Sciatic nerve (tissue), 2 donors: Measurements from ENCODE around the gene ATP8A2. TPM values are rescaled to one million over a fixed set of nuclear protein-coding genes. Genes with fewer than 3 reads are reported as not detected.
A peak's percentile ranks its signal among the peaks of the same experiment; 100 is the strongest.
"Not testable (repeated sequence)": the region's sequence is repeated elsewhere in the genome, so short reads cannot be mapped to it uniquely, and the experiment has no call there.

Source experiments
- ATAC-seq: fragments of 200-7000 bp; cut with Tn5 transposase; one replicate; pipeline ENCODE4 v1.9.1; 2020; ENCODE audit warnings: mild to moderate bottlenecking, moderate library complexity
- DNase-seq: peaks from one replicate; pipeline ENCODE4 v3.0.0-alpha.2; 2020; ENCODE audit warnings: low spot score
- intact Hi-C: fragments of 100-400 bp; cut with DNase I; formaldehyde crosslinking; loops from one replicate; pipeline ENCODE4 v1.14.2; 2022
- total RNA-seq: library from RNA; stranded (reverse); fragmentation: NEBNext Ultra II Directional; extraction: Animal tissue kit (Norgen Biotek cat#: 25700); gene quantifications from one replicate; pipeline ENCODE4 v1.2.1, GENCODE V29; 2021
- donor health status: DM: no; HTN: no; CAD: no.
- donor health status: DM: no; HTN: no; CAD: no.

The ATP8A2 gene
- total RNA-seq, 1 donor from 2014 or later: 1.2 TPM

DNA sequence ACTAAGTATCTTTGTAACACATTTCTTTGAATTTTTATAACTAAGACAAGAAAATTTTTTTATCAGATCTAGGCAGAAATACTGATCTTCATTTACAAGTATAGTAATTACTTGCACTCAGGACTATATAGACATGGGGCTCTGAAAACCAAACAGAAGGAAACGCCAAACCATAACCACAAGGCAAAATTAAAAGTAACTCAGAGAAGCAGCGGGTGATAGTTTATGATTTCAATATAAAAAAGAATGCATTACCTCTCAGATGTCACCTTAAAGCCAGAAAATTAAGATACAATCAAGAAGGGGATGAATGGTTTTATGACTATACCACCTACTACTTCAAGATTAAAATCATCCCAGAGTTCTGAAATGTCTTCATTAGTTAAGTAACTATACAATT is 673.4 kb downstream of the ATP8A2 start:
- DNase-seq (no peak), ATAC-seq (no peak)
- intact Hi-C loops: no loop called here

DNA sequence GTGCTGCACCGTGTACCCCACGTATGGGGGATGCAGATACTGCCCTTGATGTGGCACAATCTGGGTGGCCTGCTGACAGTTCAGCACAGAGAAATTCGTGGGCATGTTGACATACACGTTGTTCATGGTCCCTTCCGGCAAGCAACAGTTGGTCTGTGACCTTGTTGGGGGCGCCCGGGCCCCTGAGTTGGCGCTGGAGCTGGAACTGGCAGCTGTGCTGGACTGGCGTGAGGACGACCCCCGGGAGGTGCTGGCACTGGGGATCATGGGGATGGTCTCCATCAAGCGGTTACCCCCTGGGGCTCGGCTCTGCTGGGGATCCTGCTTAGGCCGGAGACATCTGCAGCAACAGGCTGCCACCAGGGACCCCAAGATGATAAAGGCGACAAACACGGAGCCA is 674.9 kb downstream of the ATP8A2 start:
- intact Hi-C loops: no loop called here
- ATAC-seq: no peak
- no peak for DNase-seq

DNA sequence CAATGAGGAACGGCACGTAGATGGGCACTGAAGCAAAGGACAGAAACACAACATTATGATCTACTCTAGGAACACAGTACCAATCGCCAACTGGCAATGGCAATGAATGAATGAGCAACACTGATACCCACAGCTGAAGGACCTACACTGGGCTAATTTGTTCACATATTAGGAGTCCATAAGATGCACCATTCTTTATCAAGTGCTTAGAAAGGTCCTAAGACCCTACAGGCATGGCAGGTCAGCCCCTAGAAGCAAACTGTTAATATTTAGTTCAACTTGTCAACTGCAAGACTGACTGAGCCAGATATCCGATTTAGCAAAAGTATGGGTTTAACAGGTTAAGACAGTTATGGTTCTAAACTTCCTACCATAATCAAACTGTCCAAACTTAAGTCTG is 675.3 kb downstream of the ATP8A2 start:
- no peak for ATAC-seq
- intact Hi-C loops: no loop called here
- DNase-seq: no peak

GRCh38 chr13:26048741-26049140 is 677.0 kb downstream of the ATP8A2 start:
- ATAC-seq (no peak), DNase-seq (no peak)
- intact Hi-C loops: no loop called here

DNA sequence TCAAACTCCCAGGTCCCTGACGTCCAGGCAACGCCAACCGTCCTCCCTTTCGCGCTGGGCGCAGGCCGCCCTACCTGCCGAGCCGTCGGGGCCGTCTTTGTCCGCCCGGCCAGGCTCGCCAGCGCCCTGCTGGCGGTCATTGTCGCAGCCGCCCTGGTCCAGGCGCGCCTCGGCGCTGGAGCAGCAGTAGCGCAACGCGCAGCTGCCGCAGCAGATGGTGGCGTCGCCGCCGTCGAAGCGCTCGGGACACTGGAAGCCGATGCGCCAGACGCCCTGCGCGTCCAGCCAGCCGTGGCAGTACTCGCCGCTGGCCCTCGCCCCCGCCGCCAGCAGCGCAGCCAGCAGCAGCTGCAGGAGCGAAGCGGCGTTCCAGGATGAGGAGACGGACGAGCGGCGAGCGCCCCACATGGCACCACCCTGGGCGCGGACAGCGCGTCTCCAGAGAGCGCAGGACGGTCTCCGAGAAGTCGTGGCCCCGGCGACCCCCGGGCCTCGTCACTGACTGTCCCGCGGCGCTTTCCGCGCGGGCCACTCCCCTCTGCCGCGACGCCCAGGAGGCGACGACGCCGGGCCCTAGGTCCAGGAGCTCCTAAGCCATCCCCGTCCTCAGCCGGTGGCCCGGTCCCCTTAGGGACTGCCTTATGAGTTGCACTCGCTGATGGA is 678.9 kb downstream of the ATP8A2 start:
- intact Hi-C loops: no loop called here
- ATAC-seq: peak; percentile 11
- no peak for DNase-seq

DNA sequence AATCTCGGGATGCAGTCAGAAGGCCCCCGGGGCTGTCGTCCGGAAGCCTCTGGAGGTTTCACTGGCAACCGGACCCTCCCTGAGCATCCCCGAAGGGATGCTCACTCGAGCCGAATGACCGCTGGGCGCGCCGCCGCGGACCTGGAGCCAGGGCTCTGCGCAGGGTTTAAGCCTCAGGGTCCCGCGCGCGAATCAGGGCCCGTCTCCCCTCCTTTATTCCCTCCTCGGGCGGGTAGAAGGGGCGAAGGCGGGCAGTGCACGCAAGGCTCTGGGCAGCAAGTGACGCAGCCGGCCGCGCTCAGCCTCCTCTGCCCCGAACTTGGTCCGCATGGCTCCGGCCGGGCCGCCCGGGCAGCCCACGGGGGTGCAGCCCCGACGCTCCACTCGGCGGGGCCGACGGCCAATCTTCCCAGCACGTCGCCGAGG is 679.5 kb downstream of the ATP8A2 start:
- no peak for DNase-seq
- intact Hi-C loops: no loop called here
- ATAC-seq: peak; percentile 25

DNA sequence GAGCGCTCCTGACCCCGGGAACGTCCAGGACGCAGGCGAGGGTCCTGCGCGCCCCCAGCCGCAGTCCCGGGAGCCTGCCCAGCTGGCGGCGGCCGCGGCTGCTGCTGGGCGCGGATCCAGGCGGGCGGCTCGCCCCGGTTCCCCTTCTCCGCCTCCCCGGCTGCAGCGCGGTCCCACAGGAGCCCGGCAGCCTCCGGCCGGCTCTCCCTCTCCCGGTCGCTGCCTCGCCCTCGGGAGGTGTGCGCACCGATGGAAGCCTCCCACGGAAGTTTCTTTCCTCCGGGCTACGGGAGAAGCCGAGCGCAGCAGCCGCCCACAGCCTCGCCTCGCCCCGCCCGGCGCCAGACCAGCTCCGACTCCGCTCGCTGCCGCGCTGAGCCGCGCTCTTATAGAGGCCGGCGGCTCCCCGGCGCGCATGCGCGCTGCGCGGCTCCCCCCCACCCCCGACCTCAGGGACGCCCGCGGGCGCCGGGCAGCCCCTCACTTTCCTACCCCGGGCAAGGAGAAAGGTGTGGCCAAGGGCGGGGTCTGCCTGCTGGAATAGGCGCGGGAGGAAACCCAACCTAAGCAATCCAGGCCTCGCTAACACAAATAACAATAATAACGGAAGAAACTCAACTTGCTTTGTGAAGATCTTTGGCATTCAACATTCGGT is 680.0 kb downstream of the ATP8A2 start, which contains the start of gene SHISA2:
TSS of gene SHISA2 (minus strand) at position 360 of the 655 bp plus-strand sequence. CDS start 1,041 bp downstream, outside the sequence.
- intact Hi-C loops: no loop called here
- ATAC-seq (peak; percentile 86), DNase-seq (peak; percentile 64)

- intact Hi-C loops: no loop called here
- ATAC-seq (peak; percentile 50), DNase-seq (no peak)
These were observed 680.6 kb downstream of the ATP8A2 start for GRCh38 chr13:26052337-26052736.

- DNase-seq (no peak), ATAC-seq (no peak)
- intact Hi-C loops: no loop called here
These were observed 681.7 kb downstream of the ATP8A2 start for GRCh38 chr13:26053418-26053980.

- no peak for ATAC-seq
- DNase-seq: no peak
- intact Hi-C loops: no loop called here
These were observed 683.1 kb downstream of the ATP8A2 start for GRCh38 chr13:26054896-26055295.

- DNase-seq: no peak
- intact Hi-C loops: no loop called here
- ATAC-seq: no peak
These were observed 686.9 kb downstream of the ATP8A2 start for GRCh38 chr13:26058704-26059103.

DNA sequence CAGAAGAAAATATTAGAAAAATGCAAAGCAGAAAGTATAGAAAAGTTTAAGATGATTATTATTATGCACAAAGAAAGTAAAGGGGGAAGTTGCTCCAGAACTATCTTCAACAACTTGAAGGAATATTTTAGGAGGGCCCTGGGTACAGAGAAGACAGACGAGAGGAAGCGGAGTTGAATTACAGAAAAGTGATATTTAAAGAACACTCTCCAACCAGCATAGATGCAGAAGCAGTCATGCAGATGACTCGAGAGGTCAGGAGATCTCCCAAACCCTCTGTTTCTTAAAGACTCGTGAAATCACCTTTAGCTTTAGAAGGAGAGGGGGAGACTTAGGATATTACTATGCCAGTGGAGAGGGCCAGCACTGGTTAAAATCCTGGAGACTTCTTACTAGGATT is 688.6 kb downstream of the ATP8A2 start:
- intact Hi-C loops: no loop called here
- no peak for ATAC-seq
- DNase-seq: no peak

GRCh38 chr13:26061256-26061655 is 689.5 kb downstream of the ATP8A2 start:
- intact Hi-C loops: no loop called here
- DNase-seq (no peak), ATAC-seq (no peak)

DNA sequence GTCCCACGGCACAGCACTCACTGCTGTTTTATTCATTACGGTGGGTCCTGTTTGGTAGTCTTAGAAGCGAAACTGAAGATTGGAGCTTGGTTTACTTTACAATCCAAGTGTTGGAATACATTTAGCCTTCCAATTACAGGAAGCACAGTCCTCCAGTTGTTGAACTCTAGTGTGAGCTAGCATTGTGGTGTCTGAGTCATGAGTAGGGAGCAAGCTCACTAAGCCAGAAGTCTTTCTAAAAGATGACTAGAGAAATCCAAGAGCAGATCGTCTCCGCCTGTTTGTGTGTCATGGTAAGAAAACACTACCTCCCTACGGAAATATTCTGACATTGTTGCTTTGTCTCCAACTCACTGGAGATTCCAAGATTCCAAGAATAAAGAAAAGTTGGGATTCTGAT is 690.2 kb downstream of the ATP8A2 start:
- DNase-seq: no peak
- intact Hi-C loops: no loop called here
- peak; percentile 85 for ATAC-seq

DNA sequence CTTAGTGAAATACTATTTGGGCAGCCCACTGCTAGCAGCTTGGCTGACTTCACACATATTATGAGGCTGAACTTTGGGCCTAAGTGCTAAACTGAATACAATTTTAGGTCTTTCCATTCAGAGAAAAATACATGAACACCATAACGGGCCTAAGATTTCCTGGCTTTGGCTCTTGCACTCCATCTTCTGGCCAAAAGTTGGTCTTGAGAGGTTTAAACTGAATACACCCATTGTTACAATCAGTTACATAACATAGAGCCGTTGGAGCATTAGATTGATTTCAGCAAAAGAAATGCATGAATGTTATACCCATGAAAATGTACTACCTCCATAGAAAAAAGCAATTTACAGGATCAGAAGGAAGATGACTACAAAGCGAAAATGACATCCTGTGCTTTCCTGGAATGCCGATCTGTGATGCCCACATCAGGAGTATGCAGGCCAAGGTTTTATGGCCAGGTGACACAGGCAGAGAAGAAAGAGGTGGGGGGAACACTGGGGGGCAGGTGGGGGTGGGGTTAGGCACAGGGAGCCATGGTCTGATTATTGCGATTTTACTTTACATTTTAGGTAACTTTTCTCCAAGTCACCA is 691.2 kb downstream of the ATP8A2 start:
- ATAC-seq (peak; percentile 96), DNase-seq (no peak)
- intact Hi-C loops: no loop called here

DNA sequence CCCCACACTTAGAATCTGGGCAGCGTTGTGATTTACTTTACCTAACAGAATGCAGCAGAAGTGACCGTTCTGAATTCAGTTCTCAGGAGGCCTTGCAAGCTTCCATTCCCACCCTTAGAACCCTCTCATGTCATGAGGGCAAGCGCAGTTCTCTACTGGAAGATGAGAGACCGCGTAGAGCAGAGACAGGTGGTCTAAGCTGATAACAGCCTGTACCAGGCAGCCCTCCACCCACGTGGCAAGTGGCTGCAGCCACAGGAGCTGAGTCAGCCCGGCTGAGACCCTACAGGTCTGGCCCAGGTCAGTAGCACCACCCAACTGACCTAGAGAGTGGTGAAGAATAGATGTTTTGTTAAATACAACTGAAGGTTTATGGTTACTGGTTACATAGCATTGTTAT is 694.7 kb downstream of the ATP8A2 start:
- ATAC-seq, DNase-seq, intact Hi-C loops: not testable (repeated sequence)

GRCh38 chr13:26067601-26068000 is 695.8 kb downstream of the ATP8A2 start:
- intact Hi-C loops: no loop called here
- DNase-seq (no peak), ATAC-seq (no peak)

DNA sequence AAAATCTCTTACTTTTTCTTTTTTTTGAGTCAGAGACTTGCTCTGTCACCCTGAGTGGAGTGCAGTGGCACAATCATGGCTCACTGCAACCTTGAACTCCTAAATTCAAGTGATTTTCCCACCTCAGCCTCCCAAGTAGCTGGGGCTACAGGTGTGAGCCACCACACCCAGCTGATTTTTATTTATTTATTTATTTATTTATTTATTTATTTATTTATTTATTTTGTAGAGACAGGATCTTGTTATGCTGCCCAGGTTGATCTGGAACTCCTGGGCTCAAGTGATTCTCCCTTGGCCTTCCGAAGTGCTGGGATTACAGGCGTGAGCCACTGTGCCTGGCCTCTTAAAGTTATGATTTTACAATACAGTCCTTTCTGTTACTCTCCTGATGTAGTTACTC is 696.6 kb downstream of the ATP8A2 start:
- ATAC-seq, intact Hi-C loops, DNase-seq: not testable (repeated sequence)

- intact Hi-C loops, ATAC-seq, DNase-seq: not testable (repeated sequence)
These were observed 697.9 kb downstream of the ATP8A2 start for GRCh38 chr13:26069642-26070041.

DNA sequence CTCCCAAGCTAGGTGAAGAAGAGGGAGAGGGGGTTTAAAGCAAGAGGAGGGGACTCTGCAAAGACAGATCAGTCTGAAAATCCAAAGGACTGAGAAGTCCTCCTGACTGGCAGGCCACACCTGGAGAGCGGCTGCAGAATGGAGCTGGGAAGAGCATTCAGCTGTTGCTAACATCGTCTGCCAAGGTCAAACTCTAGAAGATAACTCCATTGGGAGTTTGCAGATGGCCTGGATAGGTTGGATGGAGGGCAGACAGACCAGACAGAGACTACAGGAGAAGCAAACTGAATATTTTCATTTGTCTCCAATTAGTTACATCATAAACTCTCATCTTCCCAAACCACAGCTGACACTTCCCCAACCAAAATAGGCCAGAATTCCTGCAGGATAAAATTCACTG is 699.9 kb downstream of the ATP8A2 start:
- DNase-seq: no peak
- intact Hi-C loops: no loop called here

More for the DNA sequence above, 699.9 kb downstream of the ATP8A2 start:
- peak; percentile 31 for ATAC-seq
